Measurements from ENCODE around the gene TPO. TPM values are rescaled to one million over a fixed set of nuclear protein-coding genes. Genes with fewer than 3 reads are reported as not detected.
"Not testable (repeated sequence)": the region's sequence is repeated elsewhere in the genome, so short reads cannot be mapped to it uniquely, and the experiment has no call there.

Gene TPO
- total RNA-seq, 2 donors from 2014 or later: 8.4 to 9.7 TPM

GRCh38 chr2:1402064-1402463 lies 11.2 kb upstream of the TPO start:
- no peak for DNase-seq
- ATAC-seq: no peak
- intact Hi-C loops (cut with DNase I): no loop called here

DNA sequence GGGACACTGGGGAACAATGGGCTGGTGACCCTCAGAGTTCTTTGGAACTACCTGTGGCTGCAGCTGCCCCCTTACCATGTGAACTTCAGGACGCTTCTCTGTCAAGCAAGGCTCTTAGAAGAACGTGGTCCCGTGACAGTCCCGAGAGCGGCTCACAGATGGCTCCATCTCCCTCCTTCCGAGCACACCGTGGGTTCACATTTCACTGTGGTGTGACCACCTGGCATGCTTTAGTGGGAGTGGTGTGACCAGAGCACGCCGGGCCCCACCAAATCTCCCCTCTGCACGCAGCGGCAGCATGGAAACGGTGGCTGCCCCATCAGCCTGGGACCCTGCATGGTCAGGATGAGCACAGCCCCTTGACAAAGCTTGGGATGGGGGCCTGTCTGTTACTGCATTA lies 9.7 kb upstream of the TPO start:
- ATAC-seq (no peak), DNase-seq (no peak)
- intact Hi-C loops (cut with DNase I): no loop called here

DNA sequence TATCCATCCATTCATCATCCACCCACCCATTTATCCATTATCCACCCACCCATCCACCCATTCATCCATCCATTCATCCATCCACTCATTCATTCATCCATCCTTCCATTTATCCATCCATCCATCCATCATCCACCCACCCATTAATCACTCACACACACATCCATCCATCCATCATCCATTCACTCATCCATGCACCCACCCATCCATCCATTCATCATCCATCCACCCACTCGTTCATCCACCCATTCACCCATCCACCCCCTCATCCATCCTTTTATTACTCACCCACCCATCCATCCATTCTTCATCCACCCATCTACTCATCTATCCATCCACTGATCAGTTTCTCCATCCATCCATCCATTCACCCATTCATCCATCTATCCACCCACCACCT lies 8.1 kb upstream of the TPO start:
- ATAC-seq: no peak
- intact Hi-C loops (cut with DNase I): no loop called here
- DNase-seq: no peak

DNA sequence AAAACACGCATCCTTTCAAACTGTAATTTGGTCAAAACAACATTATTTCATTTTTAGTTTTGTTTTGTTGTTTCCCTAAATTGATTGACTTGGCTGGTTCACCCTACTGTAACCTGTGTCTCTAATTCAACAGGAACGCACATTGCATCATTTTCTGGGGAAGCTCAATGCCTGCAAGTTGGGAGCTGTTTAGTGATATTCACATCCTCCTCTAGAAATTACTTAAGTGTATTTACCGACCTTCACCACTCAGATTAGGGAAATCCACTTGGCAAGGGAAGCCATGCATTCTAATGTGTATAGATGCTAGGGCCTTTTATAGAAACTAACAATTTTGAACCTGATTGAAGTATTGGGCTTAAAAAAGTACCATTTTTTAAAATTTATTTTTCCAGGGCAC lies 7.3 kb upstream of the TPO start:
- ATAC-seq (no peak), DNase-seq (no peak)
- intact Hi-C loops (cut with DNase I): no loop called here

GRCh38 chr2:1406434-1406833 lies 6.8 kb upstream of the TPO start:
- intact Hi-C loops (cut with DNase I): no loop called here
- DNase-seq (no peak), ATAC-seq (no peak)

DNA sequence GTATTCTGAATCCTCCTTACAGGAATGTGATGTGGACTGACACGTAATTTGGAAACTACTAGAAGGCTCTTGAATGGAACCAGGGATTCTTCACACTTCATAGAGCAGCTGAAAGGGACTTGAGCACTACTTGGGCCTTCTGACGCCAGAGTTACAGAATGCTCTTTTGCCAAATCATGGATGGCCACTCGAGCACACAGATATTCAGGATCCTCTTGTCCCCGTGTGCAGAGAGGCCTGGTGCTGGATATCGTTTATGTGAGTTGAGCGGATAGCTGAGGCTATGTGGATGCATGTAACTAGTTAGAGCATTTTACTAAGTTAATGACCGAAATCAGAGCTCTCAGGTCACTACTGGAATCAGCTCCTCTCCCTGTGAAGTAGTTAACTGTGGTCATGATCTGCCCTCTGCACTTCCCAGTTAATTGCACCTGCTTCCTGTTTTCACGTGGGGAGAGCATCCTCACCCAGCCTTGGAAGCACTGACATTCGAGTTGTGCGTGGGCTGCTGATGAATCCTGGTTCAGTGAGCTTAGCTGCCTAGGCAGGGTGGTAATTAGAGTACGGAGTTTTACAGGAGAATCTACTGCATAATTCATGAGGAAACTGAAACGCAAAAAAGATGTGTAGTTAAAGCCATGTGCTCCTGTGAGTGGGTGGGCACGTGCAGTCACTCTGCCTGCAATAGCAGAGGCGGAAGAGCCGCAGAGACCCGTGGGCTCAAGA lies 5.2 kb upstream of the TPO start:
- intact Hi-C loops (cut with DNase I): no loop called here
- ATAC-seq (no peak), DNase-seq (no peak)

DNA sequence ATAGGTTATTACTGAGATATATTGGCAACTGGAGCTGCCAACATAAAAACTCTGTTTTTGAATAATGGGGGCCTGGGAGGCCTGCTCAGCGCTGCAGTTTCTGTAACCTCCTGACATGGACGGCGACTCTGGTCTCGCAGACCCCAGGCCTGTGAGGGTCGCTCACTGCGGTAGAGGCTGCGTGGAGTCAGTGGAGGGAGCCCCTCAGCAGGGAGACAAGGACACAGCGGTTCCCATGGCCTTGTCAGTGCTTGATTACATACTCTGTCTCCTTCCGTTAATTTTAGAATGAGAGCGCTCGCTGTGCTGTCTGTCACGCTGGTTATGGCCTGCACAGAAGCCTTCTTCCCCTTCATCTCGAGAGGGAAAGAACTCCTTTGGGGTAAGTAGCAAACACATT lies 858 bp downstream of the TPO start:
- intact Hi-C loops (cut with DNase I): no loop called here
- ATAC-seq (no peak), DNase-seq (no peak)

- intact Hi-C loops (cut with DNase I); ATAC-seq: not testable (repeated sequence)
Observed at GRCh38 chr2:1414901-1415300, 1.6 kb downstream of the TPO start.

GRCh38 chr2:1415501-1415900 lies 2.2 kb downstream of the TPO start:
- DNase-seq: no peak
- intact Hi-C loops (cut with DNase I): no loop called here
- ATAC-seq: no peak

More at GRCh38 chr2:1414901-1415300, 1.6 kb downstream of the TPO start:
- DNase-seq: not testable (repeated sequence)

- ATAC-seq (no peak), DNase-seq (no peak)
- intact Hi-C loops (cut with DNase I): no loop called here
Observed at GRCh38 chr2:1418566-1418965, 5.3 kb downstream of the TPO start.

- intact Hi-C loops (cut with DNase I): no loop called here
- DNase-seq (no peak), ATAC-seq (no peak)
Observed at GRCh38 chr2:1420746-1421480, 7.7 kb downstream of the TPO start.

GRCh38 chr2:1421731-1422130 lies 8.5 kb downstream of the TPO start:
- no peak for DNase-seq
- intact Hi-C loops (cut with DNase I): no loop called here
- ATAC-seq: no peak

DNA sequence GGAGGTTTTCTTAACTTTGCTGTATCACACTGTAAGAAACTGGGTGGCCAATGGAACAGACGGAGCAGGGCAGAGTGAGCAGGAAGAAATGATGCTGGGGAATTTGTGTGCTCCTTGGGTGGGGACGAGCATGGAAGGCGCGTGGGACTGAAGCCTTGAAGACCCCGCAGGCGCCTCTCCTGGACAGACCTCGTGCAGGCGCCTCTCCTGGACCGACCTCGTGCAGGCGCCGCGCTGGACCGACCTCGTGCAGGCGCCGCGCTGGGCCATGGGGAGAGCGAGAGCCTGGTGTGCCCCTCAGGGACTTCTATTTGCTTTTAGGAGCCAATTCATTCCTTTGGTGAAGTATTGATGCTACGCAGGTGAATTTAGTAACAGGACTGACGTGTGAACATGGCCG lies 8.9 kb downstream of the TPO start:
- DNase-seq (no peak), ATAC-seq (no peak)
- intact Hi-C loops (cut with DNase I): no loop called here

- DNase-seq (no peak), ATAC-seq (no peak)
- intact Hi-C loops (cut with DNase I): no loop called here
Observed at GRCh38 chr2:1422716-1423285, 9.5 kb downstream of the TPO start.

- ATAC-seq (no peak), DNase-seq (no peak)
- intact Hi-C loops (cut with DNase I): no loop called here
Observed at GRCh38 chr2:1427086-1427485, 13.8 kb downstream of the TPO start.

DNA sequence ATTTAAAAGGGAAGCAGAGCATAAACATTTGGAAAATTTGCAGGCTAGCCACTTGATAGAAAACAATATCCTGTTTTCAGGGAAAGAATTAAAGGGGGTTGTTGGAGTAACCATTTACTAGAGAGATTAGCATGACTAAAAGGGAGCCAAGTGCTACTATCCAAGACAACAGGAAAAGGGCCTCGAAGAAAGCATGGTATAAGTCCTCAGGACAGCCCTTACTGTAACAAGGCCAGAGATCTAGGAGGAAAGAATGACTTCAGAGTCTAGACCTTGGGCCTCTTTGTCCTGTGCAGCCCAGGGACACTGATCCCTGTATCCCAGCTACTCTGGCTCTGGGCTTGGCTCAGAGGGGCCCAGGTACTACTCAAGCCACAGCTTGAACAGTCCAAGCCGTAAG lies 16.6 kb downstream of the TPO start:
- intact Hi-C loops (cut with DNase I): no loop called here
- ATAC-seq (no peak), DNase-seq (no peak)

DNA sequence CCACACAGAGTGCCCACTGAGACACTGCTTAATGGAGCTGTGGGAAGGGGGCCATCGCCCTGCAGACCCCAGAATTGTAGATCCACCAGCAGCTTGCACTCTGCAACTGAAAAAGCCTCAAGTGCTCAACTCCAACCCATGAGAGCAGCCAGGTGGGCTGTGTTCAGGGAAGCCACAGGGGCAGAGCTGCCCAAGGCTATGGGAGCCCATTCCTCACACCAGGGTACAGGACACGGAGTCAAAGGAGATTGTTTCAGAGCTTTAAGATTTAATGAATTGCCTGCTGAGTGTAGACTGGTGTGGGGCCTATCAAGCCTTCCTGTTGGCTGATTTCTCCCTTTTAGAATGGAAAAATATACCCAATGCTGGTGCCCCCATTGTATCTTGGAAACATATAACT lies 17.2 kb downstream of the TPO start:
- DNase-seq (no peak), ATAC-seq (no peak)
- intact Hi-C loops (cut with DNase I): no loop called here

- ATAC-seq (no peak), DNase-seq (no peak)
- intact Hi-C loops (cut with DNase I): no loop called here
Observed at GRCh38 chr2:1431886-1432400, 18.7 kb downstream of the TPO start.

DNA sequence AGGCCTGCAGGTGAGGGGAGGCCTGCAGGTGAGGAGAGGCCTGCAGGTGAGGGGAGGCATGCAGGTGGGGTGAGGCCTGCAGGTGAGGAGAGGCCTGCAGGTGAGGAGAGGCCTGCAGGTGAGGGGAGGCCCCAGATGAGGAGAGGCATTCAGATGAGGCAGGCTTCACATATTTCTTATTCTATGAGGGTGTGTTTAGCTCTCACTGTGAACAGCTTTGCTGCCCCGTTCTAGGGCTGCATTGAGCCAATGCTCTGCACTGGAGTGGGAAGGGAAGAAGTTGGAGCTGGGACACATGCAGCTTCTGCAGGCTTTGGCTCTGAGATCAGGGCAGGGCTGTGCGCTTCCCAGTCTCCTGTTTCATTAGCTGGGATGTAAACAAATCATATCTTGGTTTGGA lies 19.5 kb downstream of the TPO start:
- intact Hi-C loops (cut with DNase I): no loop called here
- no peak for DNase-seq

DNA sequence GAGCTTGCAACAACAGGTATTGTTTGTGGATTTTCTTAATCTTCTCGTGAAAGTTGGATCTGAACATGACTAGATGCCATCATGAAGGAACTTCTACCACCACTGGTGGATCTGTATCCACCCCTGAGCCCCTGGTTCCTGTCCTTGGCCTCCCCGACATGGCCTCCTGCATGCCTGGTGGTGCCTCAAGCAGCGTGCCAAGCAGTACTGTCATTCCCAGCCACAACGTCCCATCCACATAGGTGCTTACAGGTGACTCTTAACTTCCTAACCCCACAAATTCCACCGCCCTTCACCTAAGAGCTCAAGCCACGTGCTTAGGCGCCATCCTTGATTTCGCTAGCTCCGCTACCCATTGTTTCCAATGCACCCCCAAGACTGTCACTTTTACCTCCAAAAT lies 23.1 kb downstream of the TPO start:
- no peak for DNase-seq
- intact Hi-C loops (cut with DNase I): no loop called here
- ATAC-seq: no peak

More for the DNA sequence above, 19.5 kb downstream of the TPO start:
- no peak for ATAC-seq

- no peak for ATAC-seq
- intact Hi-C loops (cut with DNase I): no loop called here
- DNase-seq: no peak
Observed at GRCh38 chr2:1437101-1437500, 23.8 kb downstream of the TPO start.

Measured in left cardiac atrium (tissue), 4 donors.